Stimulated activated CD4-positive, alpha-beta T cell treated with anti-CD3 and anti-CD28 coated beads, Interleukin-2, amount 100 ng/mL, for 4 hours (primary cell): ENCODE measurements around the gene PLA2G5.
"Not testable (repeated sequence)": the region's sequence is repeated elsewhere in the genome, so short reads cannot be mapped to it uniquely, and the experiment has no call there.

Source experiments
- DNase-seq: peaks from one replicate; pipeline ENCODE4 v3.0.0-alpha.2; 2020; ENCODE audit warnings: low read depth

The PLA2G5 gene

GRCh38 chr1:20119347-20119746, 49.4 kb downstream of the PLA2G5 start, which contains the start of gene PLA2G2D:
PLA2G2D (minus strand) TSS chr1:20119536; CDS start chr1:20119498, 38 bp downstream.
- no peak for DNase-seq

- DNase-seq: no peak
Measured at GRCh38 chr1:20120796-20121195, 50.8 kb downstream of the PLA2G5 start.

GRCh38 chr1:20123722-20124455, 53.9 kb downstream of the PLA2G5 start:
- DNase-seq: no peak

GRCh38 chr1:20124456-20125057, 54.6 kb downstream of the PLA2G5 start:
- DNase-seq: no peak

GRCh38 chr1:20125100-20125499, 55.1 kb downstream of the PLA2G5 start:
- no peak for DNase-seq

GRCh38 chr1:20126041-20126805, 56.2 kb downstream of the PLA2G5 start:
- no peak for DNase-seq

- no peak for DNase-seq
Measured at GRCh38 chr1:20126806-20127440, 56.9 kb downstream of the PLA2G5 start.

GRCh38 chr1:20130518-20130917, 60.5 kb downstream of the PLA2G5 start:
- DNase-seq: not testable (repeated sequence)

- no peak for DNase-seq
Measured at GRCh38 chr1:20134995-20135394, 65.0 kb downstream of the PLA2G5 start.

- no peak for DNase-seq
Measured at GRCh38 chr1:20136249-20136648, 66.3 kb downstream of the PLA2G5 start.

GRCh38 chr1:20137055-20137454, 67.1 kb downstream of the PLA2G5 start:
- DNase-seq: no peak

- no peak for DNase-seq
Measured at GRCh38 chr1:20137604-20138003, 67.6 kb downstream of the PLA2G5 start.

- no peak for DNase-seq
Measured at GRCh38 chr1:20138346-20138745, 68.4 kb downstream of the PLA2G5 start.

GRCh38 chr1:20138961-20139550, 69.1 kb downstream of the PLA2G5 start, which contains the start of gene PLA2G2F:
PLA2G2F (plus strand) TSS chr1:20139323; CDS start chr1:20139428, 105 bp downstream.
- DNase-seq: no peak

GRCh38 chr1:20139776-20140612, 70.0 kb downstream of the PLA2G5 start:
- no peak for DNase-seq

- no peak for DNase-seq
Measured at GRCh38 chr1:20141001-20141400, 71.0 kb downstream of the PLA2G5 start.

GRCh38 chr1:20141466-20141865, 71.5 kb downstream of the PLA2G5 start:
- no peak for DNase-seq
